NCI-H226 (cell line): ENCODE measurements around the gene CAD.
"Not testable (repeated sequence)": the region's sequence is repeated elsewhere in the genome, so short reads cannot be mapped to it uniquely, and the experiment has no call there.

Source experiments
- DNase-seq: peaks from one replicate; pipeline ENCODE4 v3.0.0-alpha.2; 2015

CAD gene

DNA sequence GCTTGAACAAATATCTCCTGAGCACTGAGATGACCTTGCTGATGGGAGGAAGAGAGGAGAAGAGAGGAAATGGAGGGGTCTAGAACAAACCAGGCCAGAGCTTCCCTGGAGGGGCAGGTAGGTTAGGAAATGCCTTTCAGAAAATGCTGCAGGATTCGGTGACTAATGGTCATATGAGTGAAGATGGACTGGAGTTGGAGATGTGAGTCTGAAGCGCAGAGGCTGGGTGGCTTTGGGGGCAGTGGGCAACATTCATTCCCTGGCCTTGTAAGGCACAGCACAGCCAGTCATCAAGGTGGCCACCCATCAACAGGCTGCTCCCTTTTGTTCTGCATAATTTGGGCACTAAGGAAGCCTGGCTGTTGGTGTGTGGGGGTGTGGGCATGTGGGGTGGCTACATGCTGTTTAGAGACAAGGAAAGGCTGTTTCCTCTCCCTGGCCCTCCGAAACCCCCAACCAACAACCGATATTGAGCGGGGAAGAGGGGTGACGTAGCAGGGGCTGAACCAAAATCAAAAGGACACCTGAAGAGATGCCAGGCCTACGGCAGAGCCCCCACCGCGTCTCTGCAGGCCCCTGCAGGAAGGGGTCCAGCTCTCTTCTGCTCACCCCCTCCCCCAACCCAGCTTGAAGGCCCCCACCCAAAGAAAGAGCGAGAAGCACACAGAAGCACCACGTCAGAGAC, 44.2 kb downstream of the CAD start:
- DNase-seq = no peak

- no peak for DNase-seq
Measured at GRCh38 chr2:27261926-27262298, 44.7 kb downstream of the CAD start.

DNA sequence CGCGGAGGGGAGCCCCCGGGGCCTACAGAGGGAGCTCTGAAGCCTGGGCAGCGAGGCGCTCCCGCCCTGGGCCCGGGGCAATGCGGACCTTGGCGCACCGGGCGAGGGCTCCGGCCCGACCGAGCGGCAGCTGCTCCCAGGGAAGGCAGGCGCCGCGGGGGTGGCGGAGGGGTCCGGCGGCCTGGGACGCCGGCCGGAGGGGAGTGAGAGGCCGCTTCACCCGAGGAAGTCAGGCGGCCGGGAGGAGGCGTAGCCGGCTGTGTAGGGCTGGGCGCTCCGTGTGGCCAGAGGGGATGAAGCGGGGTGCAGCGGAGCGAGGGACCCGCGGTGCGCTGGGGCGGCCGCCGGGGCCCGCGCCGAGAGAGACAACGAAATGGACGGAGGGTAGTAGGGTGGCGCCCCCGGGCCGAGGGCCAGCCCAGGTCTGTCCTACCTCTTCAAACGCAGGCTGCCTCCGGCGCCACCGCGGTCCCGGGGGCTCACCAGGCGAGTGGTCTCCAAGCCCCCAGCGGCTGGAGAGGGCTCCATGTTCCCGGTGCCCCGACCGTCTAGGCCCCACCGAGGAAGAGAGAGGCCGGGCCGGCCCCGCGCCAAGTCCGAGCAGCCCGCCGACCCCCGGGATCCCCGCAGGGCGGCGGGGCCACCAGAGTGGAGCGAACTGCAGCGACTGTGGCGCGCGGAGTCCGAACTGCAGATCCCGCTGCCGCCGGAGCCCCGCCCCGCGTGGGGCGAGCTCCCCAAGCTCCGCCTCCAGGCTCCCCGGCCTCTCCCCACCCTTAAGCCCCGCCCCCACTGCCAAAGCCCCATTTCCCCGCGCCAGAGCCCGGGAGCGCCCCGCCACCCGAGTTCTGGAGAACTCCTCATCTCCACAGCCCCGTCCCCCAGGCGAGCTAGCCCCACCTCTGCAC, 45.5 kb downstream of the CAD start, which contains the start of gene SLC30A3:
TSS of gene SLC30A3 (minus strand) at position 669 of the 908 bp plus-strand sequence. CDS start at position 528, 141 bp downstream.
- peak; percentile 40 for DNase-seq

GRCh38 chr2:27263287-27264252, 46.4 kb downstream of the CAD start:
- no peak for DNase-seq

DNA sequence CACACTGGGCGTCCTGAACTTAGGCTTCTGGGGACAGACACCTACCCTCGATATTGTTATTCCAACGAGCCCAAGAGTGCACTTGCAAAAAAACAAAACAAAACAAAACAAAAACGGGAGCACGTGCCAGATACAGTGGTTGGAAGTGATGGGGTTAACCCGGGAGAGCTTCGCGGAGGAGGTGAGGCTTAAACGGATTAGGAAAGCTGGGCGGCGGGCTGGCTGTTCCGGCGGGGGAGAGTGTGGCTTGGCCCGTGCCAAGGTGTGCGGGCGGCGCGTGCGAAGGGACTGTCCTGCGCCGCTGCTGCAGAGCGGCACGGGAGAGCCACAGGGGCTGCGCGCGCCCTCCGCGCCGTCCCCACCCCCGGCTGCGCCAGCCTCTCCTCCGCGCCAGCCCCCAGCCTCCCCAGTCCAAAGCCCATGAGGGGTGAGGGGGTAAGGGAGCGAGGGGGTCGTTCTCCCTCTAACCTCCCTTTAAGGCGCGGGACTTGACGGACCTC, 47.1 kb downstream of the CAD start:
- DNase-seq = no peak

DNA sequence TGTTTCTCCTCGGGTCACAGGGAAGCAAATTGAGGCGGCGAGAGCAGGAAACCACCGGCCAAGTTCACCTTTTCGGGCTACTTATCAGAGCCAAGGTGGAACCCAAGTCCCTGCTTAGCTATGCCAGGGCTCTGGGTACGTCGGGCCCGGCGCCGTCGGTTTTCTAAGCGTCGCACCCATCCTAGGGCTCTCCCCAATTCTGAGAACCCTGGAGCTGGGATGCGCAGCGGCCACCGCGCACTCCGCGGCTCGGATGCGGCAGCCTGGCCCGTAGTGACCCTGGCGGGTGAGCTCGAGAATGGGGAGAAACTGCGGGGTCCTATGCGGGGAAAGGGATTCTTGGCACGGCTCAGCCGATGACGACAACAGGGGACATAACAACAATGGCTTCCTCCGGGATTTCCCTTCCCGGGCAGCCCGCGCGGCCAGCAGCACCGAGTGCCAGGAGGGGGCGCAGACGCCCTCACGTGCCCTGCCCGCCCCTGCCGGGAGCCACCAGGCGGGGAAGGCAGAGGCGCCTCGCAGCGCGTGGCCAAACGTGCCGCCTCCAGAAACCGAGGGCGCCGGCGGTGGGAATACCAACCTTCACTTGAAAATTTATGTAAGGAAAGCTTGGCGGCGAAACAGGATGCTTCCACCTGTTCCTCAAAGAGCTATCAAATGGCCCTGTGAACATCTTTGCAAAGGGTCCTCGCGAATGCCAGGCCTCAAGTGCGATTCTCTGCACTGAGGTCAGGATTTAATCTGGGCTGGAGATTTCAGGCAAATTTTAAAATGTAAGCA, 47.8 kb downstream of the CAD start:
- DNase-seq = no peak

- no peak for DNase-seq
Measured at GRCh38 chr2:27265536-27265870, 48.3 kb downstream of the CAD start.

GRCh38 chr2:27268296-27268695, 51.1 kb downstream of the CAD start:
- DNase-seq = not testable (repeated sequence)

- DNase-seq = no peak
Measured at GRCh38 chr2:27270131-27270530, 53.0 kb downstream of the CAD start.

DNA sequence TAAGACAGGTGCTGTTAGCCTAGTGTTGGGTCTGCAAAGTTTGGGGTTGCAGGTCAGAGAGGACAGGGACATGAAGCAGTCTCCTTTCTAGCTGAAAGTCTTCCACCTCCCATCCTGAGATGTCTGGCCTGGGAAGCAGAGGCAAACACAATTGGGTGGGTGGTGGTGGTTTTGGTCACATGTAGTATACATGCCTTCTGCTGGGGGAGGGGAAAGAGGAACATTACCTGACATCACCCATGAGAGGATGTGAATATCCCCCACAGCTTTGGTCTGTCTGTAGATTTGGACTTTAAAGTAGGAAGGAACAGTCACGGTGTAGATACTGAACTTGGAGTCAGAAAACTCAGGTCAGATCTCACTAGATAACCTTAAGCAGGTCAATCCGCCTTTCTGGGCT, 53.5 kb downstream of the CAD start:
- DNase-seq = no peak

DNA sequence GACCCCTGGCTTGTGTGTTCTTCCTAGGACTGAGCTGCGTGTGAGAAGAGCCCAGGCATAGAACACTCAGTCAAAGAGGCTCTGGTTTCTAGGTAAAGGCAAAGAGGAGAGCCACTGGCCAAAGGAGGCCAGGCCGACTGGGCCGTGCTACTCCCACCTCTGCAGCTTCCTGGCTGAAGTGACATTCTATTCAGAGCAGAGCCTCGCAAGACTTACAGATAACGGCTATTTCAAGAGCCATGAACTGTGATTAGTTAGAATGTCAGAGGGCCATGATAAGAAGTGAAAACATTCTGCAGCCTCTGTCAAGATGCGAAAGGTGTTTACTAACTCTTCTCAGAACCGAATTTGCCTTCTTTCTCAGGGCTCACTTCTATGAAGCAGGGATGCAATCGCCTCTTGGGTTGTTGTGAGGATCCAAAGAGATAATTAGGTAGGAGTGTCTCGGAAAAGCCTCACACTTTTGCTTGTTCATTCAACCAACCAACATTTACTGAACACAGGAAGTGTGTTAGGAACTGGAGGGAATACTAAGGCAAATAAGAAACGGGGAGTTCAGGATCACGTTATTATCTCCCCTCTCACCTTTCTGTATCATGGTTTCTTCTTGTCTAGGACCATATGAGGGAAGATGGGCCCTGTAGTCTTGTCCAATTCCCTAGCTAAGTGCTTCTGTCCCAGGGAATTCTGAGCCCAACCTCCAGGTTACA, 54.6 kb downstream of the CAD start:
- DNase-seq = no peak

GRCh38 chr2:27272537-27273522, 55.7 kb downstream of the CAD start:
- DNase-seq = not testable (repeated sequence)

DNA sequence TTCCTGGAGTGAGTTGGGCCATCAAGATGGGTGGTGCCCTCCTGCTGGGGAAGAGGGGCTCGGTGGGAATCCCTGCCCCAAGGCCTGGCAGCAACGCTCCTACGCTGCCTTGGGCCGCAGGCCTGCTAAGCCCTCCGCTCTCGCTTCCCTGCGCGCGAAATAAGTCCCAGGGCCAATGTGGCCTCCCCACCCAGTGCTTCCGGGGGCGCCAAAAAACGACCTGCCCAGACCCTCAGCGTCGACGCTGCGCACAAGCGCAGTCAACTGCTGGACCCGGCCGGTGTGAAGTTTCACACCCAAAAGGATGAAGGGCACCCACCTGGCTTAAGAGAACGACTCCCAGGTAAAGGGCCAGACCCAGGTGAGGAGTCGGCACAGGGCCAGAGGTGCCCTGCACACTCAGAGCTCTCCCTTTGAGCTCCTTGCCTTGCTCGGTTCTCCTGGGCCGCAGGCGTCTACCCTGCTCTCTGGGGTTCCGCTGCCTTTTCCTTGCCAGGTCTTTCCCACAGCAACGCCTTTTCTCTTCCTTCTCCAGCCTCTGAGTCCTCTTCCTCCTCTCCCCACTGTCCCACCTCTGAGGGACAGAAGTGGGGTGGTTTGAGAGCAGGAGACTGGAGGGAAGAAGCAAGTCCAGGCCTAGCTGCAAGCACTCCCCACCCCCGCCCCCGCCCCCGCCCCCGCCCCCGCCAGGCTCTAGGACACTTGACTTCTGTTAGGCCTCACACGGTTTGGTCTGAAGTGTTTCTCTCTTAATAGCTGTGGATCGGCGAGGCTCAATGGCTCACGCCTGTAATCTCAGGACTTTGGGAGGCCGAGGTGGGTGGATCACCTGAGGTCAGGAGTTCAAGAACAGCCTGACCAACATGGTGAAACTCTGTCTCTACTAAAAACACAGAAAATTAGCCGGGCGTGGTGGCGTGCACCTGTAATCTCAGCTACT, 58.3 kb downstream of the CAD start, which contains the start of gene DNAJC5G:
TSS of gene DNAJC5G (plus strand) at position 223 of the 940 bp plus-strand sequence. CDS start 1,296 bp downstream, outside the sequence.
- DNase-seq = no peak

DNA sequence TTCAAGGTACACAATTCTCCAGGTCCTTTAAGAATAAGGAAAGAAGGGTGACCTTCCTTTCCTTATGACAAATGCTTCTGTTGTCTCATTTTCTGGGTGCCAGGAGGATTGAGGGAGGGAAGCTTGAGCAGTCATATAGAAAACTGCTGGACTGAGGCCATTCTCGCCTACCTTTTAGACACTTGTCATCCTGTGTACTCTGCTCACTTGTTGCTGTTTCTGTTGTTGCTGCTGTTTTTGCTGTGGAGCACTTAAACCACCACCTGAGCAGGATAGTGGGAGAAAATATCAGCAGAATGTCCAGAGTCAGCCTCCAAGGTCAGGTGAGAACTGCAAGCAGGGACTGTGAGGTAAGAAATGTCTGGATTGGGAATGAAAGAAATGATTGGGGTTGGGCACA, 60.8 kb downstream of the CAD start:
- DNase-seq = no peak

GRCh38 chr2:27280826-27281225, 63.7 kb downstream of the CAD start:
- DNase-seq = no peak

DNA sequence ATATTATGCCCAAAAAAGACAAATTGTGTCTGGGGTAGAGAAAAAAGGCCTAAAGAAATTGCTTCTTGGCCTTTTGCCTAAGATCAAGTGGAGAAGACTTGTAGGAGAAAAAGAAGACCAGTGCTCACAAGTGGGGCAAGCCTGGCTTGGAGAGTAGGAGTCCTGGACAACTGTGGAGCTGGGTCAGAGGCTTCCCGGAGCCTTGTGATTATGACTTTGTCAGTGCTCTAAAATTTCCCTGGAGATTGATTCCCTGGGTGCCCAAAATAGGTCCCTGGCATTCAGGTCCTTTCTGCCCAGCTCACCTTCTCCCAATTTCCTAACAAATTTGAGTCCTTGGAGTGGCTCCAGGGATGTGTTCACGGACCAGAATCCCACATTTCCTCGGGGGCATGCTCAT, 64.3 kb downstream of the CAD start:
- no peak for DNase-seq

GRCh38 chr2:27281855-27282559, 64.8 kb downstream of the CAD start, which contains the start of gene TRIM54:
TRIM54 (plus strand) TSS chr2:27282429; CDS start chr2:27282732, 303 bp downstream.
- no peak for DNase-seq

DNA sequence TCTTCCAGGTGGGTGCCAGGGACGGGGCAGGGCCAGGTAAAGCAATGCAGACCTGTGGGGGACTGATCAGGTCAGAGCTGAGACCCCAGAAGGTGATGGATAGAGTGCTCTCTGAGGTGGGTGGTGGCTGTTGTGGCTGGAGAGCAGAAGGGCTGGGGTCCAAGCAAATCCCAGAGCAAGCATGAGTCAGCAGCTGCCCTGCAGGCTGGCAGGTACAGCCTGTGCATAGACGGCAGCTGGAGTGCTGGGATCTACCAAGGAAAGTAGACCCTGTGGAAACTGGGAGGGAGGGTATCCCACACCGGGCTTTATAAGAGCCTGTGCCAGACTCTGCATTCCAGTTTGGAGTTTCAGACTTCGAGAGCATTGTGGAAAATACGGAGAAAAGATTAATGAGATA, 65.7 kb downstream of the CAD start:
- DNase-seq = no peak
